GM21786 (cell line): ENCODE measurements around the gene AGRP.
"Not testable (repeated sequence)": the region's sequence is repeated elsewhere in the genome, so short reads cannot be mapped to it uniquely, and the experiment has no call there.

ENCODE experiments used
- ATAC-seq: cut with Tn5 transposase; IDR thresholded peaks from one replicate; pipeline ENCODE4 v1.9.1; 2021; ENCODE audit not compliant: unreplicated experiment

Gene AGRP

GRCh38 chr16:67483150-67483549, at the start of gene AGRP:
AGRP (minus strand) TSS chr16:67483547; CDS start chr16:67483398, 149 bp downstream.
- no peak for ATAC-seq

- ATAC-seq, result no peak
Observed at GRCh38 chr16:67531247-67531646, 47.9 kb upstream of the AGRP start.

- peak; percentile 50 for ATAC-seq
Observed at GRCh38 chr16:67530013-67530939, 46.9 kb upstream of the AGRP start.

- ATAC-seq, result no peak
Observed at GRCh38 chr16:67529582-67530012, 46.2 kb upstream of the AGRP start.

GRCh38 chr16:67528870-67529581, 45.7 kb upstream of the AGRP start:
- ATAC-seq, result no peak

GRCh38 chr16:67528222-67528869, 45.0 kb upstream of the AGRP start, which contains the start of gene RIPOR1:
RIPOR1 (plus strand) TSS chr16:67528829; CDS start chr16:67538447, 9,618 bp downstream.
- ATAC-seq, result no peak

GRCh38 chr16:67526149-67526791, 42.9 kb upstream of the AGRP start:
- no peak for ATAC-seq

- ATAC-seq, result no peak
Observed at GRCh38 chr16:67525176-67525860, 42.0 kb upstream of the AGRP start.

- peak; percentile 52 for ATAC-seq
Observed at GRCh38 chr16:67521095-67521804, 37.9 kb upstream of the AGRP start.

GRCh38 chr16:67519242-67519641, 35.9 kb upstream of the AGRP start:
- ATAC-seq, result no peak

GRCh38 chr16:67518676-67519075, 35.3 kb upstream of the AGRP start:
- ATAC-seq, result no peak

GRCh38 chr16:67517661-67518423, 34.5 kb upstream of the AGRP start:
- peak; percentile 48 for ATAC-seq

GRCh38 chr16:67517155-67517445, 33.8 kb upstream of the AGRP start:
- ATAC-seq, result no peak

- ATAC-seq, result no peak
Observed at GRCh38 chr16:67516296-67517154, 33.2 kb upstream of the AGRP start.

GRCh38 chr16:67514382-67514828, 31.1 kb upstream of the AGRP start:
- peak; percentile 44 for ATAC-seq

- not testable (repeated sequence) for ATAC-seq
Observed at GRCh38 chr16:67513892-67514291, 30.5 kb upstream of the AGRP start.

GRCh38 chr16:67509016-67509415, 25.7 kb upstream of the AGRP start:
- ATAC-seq, result no peak

- ATAC-seq, result no peak
Observed at GRCh38 chr16:67506468-67506867, 23.1 kb upstream of the AGRP start.
